GM19035 (cell line): Measurements from ENCODE around the gene WNT9B.

Experiments used
- ATAC-seq: cut with Tn5 transposase; IDR thresholded peaks from one replicate; pipeline ENCODE4 v1.9.1; 2021; ENCODE audit not compliant: unreplicated experiment

WNT9B gene

GRCh38 chr17:46853896-46854444 lies 2.6 kb downstream of the WNT9B start:
- ATAC-seq: no peak

GRCh38 chr17:46854515-46854914 lies 3.1 kb downstream of the WNT9B start:
- no peak for ATAC-seq

GRCh38 chr17:46854948-46855347 lies 3.6 kb downstream of the WNT9B start:
- ATAC-seq: no peak

- ATAC-seq: no peak
These were observed 6.2 kb downstream of the WNT9B start for GRCh38 chr17:46857600-46857999.

- no peak for ATAC-seq
These were observed 8.6 kb downstream of the WNT9B start for GRCh38 chr17:46859996-46860395.

- ATAC-seq: no peak
These were observed 11.6 kb downstream of the WNT9B start for GRCh38 chr17:46862949-46863348.

- no peak for ATAC-seq
These were observed 12.2 kb downstream of the WNT9B start for GRCh38 chr17:46863383-46864121.

- no peak for ATAC-seq
These were observed 13.7 kb downstream of the WNT9B start for GRCh38 chr17:46865100-46865499.

- ATAC-seq: no peak
These were observed 14.9 kb downstream of the WNT9B start for GRCh38 chr17:46866325-46866724.

- no peak for ATAC-seq
These were observed 15.4 kb downstream of the WNT9B start for GRCh38 chr17:46866747-46867146.

GRCh38 chr17:46868689-46869187 lies 17.4 kb downstream of the WNT9B start:
- ATAC-seq: no peak

- ATAC-seq: no peak
These were observed 17.9 kb downstream of the WNT9B start for GRCh38 chr17:46869296-46869695.

- ATAC-seq: no peak
These were observed 18.8 kb downstream of the WNT9B start for GRCh38 chr17:46869975-46870803.

- ATAC-seq: no peak
These were observed 21.0 kb downstream of the WNT9B start for GRCh38 chr17:46872421-46872820.

- ATAC-seq: no peak
These were observed 22.7 kb downstream of the WNT9B start for GRCh38 chr17:46873941-46874645.

GRCh38 chr17:46874906-46875305 lies 23.5 kb downstream of the WNT9B start:
- no peak for ATAC-seq

- no peak for ATAC-seq
These were observed 24.5 kb downstream of the WNT9B start for GRCh38 chr17:46875849-46876352.

GRCh38 chr17:46876353-46876887 lies 25.0 kb downstream of the WNT9B start:
- no peak for ATAC-seq

GRCh38 chr17:46876926-46877325 lies 25.5 kb downstream of the WNT9B start:
- no peak for ATAC-seq

- no peak for ATAC-seq
These were observed 26.1 kb downstream of the WNT9B start for GRCh38 chr17:46877466-46877865.

GRCh38 chr17:46878055-46878454 lies 26.7 kb downstream of the WNT9B start:
- no peak for ATAC-seq
